Stimulated activated CD8-positive, alpha-beta memory T cell treated with anti-CD3 and anti-CD28 coated beads, Interleukin-4, amount 100 ng/mL, for 24 hours (primary cell): ENCODE results near the gene NFATC1.
"Not testable (repeated sequence)": the region's sequence is repeated elsewhere in the genome, so short reads cannot be mapped to it uniquely, and the experiment has no call there.

Experiments
- DNase-seq: peaks from one replicate; pipeline ENCODE4 v3.0.0-alpha.2; 2020; ENCODE audit warnings: low read depth

NFATC1 gene

GRCh38 chr18:79476031-79476917 is 80.5 kb downstream of the NFATC1 start:
- no peak for DNase-seq

GRCh38 chr18:79476918-79477571 is 81.3 kb downstream of the NFATC1 start:
- no peak for DNase-seq

- DNase-seq, result no peak
Measured at GRCh38 chr18:79477711-79478483, 82.2 kb downstream of the NFATC1 start.

GRCh38 chr18:79478484-79479115 is 82.9 kb downstream of the NFATC1 start:
- no peak for DNase-seq

- DNase-seq, result no peak
Measured at GRCh38 chr18:79479116-79479760, 83.5 kb downstream of the NFATC1 start.

- DNase-seq, result no peak
Measured at GRCh38 chr18:79479761-79480161, 84.0 kb downstream of the NFATC1 start.

GRCh38 chr18:79480171-79481045 is 84.7 kb downstream of the NFATC1 start:
- DNase-seq, result no peak

GRCh38 chr18:79481046-79481790 is 85.5 kb downstream of the NFATC1 start:
- DNase-seq, result no peak

- not testable (repeated sequence) for DNase-seq
Measured at GRCh38 chr18:79483393-79483792, 87.7 kb downstream of the NFATC1 start.

GRCh38 chr18:79483971-79484491 is 88.3 kb downstream of the NFATC1 start:
- DNase-seq, result no peak

GRCh38 chr18:79484661-79485621 is 89.2 kb downstream of the NFATC1 start:
- no peak for DNase-seq

GRCh38 chr18:79485788-79486355 is 90.1 kb downstream of the NFATC1 start:
- DNase-seq, result no peak

GRCh38 chr18:79486356-79487182 is 90.8 kb downstream of the NFATC1 start:
- DNase-seq, result no peak

GRCh38 chr18:79487183-79487800 is 91.6 kb downstream of the NFATC1 start:
- DNase-seq, result no peak

GRCh38 chr18:79487801-79488201 is 92.1 kb downstream of the NFATC1 start:
- DNase-seq, result no peak

GRCh38 chr18:79488311-79489050 is 92.8 kb downstream of the NFATC1 start:
- no peak for DNase-seq
